ENCODE data around the gene PTPN4.

The PTPN4 gene

DNA sequence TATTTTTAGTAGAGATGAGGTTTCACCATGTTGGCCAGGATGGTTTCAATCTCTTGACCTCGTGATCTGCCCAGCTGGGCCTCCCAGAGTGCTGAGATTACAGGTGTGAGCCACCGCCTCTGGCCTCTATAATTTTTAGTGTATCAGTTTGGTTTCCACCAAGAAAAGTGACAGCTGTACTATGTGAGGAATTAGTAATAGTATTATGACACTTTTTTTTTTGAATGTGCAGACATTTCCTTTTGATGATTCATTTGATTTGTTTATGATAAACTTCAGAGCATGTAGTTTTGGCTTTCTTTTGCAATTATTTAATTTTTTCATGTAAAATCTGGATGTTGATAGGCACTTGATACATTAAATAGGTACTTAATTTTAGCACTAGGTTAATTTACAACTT is 61.5 kb downstream of the PTPN4 start:
- no peak for ATAC-seq
- TF ChIP-seq, protein P1, sequence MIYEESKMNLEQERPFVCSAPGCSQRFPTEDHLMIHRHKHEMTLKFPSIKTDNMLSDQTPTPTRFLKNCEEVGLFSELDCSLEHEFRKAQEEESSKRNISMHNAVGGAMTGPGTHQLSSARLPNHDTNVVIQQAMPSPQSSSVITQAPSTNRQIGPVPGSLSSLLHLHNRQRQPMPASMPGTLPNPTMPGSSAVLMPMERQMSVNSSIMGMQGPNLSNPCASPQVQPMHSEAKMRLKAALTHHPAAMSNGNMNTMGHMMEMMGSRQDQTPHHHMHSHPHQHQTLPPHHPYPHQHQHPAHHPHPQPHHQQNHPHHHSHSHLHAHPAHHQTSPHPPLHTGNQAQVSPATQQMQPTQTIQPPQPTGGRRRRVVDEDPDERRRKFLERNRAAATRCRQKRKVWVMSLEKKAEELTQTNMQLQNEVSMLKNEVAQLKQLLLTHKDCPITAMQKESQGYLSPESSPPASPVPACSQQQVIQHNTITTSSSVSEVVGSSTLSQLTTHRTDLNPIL (CRISPR knock-in tag; IDR thresholded peaks at IDR 0.05; ENCODE audit: low read depth): no peak
- TF ChIP-seq GLIS3 (CRISPR knock-in tag; IDR thresholded peaks at IDR 0.05) (no peak), ARNTL (CRISPR knock-in tag; IDR thresholded peaks at IDR 0.05; ENCODE audit: borderline replicate concordance, low read depth) (no peak), ESRRG (CRISPR knock-in tag; IDR thresholded peaks at IDR 0.05) (no peak), RARB (CRISPR knock-in tag; IDR thresholded peaks at IDR 0.05) (no peak), BACH2 (CRISPR knock-in tag; IDR thresholded peaks at IDR 0.05; ENCODE audit: borderline replicate concordance) (no peak), OSR1 (CRISPR knock-in tag; IDR thresholded peaks at IDR 0.05) (no peak), PPARA (CRISPR knock-in tag; IDR thresholded peaks at IDR 0.05; ENCODE audit: borderline replicate concordance) (no peak), SNAI2 (CRISPR knock-in tag; IDR thresholded peaks at IDR 0.05) (no peak)
- TF ChIP-seq, protein P2, sequence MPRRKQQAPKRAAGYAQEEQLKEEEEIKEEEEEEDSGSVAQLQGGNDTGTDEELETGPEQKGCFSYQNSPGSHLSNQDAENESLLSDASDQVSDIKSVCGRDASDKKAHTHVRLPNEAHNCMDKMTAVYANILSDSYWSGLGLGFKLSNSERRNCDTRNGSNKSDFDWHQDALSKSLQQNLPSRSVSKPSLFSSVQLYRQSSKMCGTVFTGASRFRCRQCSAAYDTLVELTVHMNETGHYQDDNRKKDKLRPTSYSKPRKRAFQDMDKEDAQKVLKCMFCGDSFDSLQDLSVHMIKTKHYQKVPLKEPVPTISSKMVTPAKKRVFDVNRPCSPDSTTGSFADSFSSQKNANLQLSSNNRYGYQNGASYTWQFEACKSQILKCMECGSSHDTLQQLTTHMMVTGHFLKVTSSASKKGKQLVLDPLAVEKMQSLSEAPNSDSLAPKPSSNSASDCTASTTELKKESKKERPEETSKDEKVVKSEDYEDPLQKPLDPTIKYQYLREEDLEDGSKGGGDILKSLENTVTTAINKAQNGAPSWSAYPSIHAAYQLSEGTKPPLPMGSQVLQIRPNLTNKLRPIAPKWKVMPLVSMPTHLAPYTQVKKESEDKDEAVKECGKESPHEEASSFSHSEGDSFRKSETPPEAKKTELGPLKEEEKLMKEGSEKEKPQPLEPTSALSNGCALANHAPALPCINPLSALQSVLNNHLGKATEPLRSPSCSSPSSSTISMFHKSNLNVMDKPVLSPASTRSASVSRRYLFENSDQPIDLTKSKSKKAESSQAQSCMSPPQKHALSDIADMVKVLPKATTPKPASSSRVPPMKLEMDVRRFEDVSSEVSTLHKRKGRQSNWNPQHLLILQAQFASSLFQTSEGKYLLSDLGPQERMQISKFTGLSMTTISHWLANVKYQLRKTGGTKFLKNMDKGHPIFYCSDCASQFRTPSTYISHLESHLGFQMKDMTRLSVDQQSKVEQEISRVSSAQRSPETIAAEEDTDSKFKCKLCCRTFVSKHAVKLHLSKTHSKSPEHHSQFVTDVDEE (CRISPR knock-in tag; IDR thresholded peaks at IDR 0.05): no peak

DNA sequence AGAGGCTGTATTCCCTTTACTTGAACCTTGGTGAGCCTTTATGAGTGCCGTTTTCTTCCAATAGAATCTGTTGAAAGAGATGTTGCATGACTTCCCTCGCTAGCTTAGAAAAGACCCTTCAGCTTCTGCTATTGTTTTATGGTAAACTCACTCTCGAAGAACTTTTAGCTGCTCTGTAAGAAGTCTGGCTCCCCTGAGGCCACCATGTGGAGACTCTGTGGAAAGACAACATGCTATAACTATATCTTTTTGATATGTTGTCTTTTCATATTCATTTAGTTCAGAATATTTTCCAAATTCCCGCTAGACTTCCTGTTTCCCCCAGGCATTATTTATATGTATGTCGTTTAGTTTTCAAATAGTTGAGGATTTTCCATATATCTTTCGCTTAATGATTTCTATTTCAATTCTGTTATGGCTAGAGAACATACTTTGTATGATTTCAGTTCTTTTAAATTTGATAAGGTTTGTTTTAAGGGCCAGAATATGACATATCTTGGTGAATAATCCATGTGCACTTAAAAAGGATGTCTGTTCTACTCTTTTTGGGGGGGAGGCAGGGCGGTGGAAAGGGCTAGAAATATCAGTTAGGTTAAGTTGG is 64.1 kb downstream of the PTPN4 start:
- TF ChIP-seq ZFP3 (CRISPR knock-in tag; IDR thresholded peaks at IDR 0.05) (no peak), OSR1 (CRISPR knock-in tag; IDR thresholded peaks at IDR 0.05) (no peak), ZFP30 (CRISPR knock-in tag; IDR thresholded peaks at IDR 0.05) (no peak), ESRRG (CRISPR knock-in tag; IDR thresholded peaks at IDR 0.05) (no peak), ISL1 (CRISPR knock-in tag; IDR thresholded peaks at IDR 0.05) (no peak), CSDC2 (CRISPR knock-in tag; IDR thresholded peaks at IDR 0.05) (no peak), ZNF8 (CRISPR knock-in tag; IDR thresholded peaks at IDR 0.05) (no peak), RARB (CRISPR knock-in tag; IDR thresholded peaks at IDR 0.05) (no peak), BACH2 (CRISPR knock-in tag; IDR thresholded peaks at IDR 0.05; ENCODE audit: borderline replicate concordance) (no peak), ZNF70 (CRISPR knock-in tag; IDR thresholded peaks at IDR 0.05) (no peak), ZNF565 (CRISPR knock-in tag; conservative IDR thresholded peaks at IDR 0.05; ENCODE audit: low read depth) (no peak), GLIS3 (CRISPR knock-in tag; IDR thresholded peaks at IDR 0.05) (no peak)
- TF ChIP-seq, protein P3, sequence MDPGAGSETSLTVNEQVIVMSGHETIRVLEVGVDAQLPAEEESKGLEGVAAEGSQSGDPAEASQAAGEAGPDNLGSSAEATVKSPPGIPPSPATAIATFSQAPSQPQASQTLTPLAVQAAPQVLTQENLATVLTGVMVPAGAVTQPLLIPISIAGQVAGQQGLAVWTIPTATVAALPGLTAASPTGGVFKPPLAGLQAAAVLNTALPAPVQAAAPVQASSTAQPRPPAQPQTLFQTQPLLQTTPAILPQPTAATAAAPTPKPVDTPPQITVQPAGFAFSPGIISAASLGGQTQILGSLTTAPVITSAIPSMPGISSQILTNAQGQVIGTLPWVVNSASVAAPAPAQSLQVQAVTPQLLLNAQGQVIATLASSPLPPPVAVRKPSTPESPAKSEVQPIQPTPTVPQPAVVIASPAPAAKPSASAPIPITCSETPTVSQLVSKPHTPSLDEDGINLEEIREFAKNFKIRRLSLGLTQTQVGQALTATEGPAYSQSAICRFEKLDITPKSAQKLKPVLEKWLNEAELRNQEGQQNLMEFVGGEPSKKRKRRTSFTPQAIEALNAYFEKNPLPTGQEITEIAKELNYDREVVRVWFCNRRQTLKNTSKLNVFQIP (CRISPR knock-in tag; IDR thresholded peaks at IDR 0.05; ENCODE audit: borderline replicate concordance, low read depth): no peak
- TF ChIP-seq, protein P4, sequence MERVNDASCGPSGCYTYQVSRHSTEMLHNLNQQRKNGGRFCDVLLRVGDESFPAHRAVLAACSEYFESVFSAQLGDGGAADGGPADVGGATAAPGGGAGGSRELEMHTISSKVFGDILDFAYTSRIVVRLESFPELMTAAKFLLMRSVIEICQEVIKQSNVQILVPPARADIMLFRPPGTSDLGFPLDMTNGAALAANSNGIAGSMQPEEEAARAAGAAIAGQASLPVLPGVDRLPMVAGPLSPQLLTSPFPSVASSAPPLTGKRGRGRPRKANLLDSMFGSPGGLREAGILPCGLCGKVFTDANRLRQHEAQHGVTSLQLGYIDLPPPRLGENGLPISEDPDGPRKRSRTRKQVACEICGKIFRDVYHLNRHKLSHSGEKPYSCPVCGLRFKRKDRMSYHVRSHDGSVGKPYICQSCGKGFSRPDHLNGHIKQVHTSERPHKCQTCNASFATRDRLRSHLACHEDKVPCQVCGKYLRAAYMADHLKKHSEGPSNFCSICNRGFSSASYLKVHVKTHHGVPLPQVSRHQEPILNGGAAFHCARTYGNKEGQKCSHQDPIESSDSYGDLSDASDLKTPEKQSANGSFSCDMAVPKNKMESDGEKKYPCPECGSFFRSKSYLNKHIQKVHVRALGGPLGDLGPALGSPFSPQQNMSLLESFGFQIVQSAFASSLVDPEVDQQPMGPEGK (CRISPR knock-in tag; IDR thresholded peaks at IDR 0.05; ENCODE audit: borderline replicate concordance): no peak
- TF ChIP-seq, protein P1 (CRISPR knock-in tag; IDR thresholded peaks at IDR 0.05; ENCODE audit: low read depth): no peak
- ATAC-seq: peak; percentile 67

DNA sequence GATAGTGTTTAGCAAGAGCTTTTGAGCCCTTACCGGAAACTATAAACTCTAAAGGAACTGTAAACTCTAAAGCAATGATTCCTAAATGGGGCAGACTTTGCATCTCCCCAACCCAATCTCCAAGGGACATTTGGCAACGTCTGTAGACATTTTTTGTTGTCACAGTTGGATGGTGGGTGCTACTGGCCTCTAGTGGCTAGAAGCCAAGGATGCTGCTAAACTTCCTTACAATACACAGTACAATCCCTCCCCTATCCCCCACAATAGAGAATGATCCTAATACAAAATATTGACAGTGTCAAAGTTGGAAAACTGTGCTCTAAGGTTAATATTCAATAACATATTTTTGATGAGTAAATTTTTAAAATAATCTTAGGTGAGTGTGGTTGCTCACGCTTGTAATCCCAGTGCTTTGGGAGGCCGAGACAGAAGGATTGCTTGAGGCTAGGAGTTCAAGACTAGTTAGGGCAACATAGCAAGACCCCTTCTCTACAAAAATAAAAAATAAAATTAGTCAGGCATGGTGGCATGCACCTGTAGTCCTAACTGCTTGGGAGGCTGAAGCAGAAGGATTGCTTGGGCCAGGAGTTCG is 66.7 kb downstream of the PTPN4 start:
- peak; percentile 92 for ATAC-seq
- TF ChIP-seq OSR1 (CRISPR knock-in tag; IDR thresholded peaks at IDR 0.05): no peak
